CD14-positive monocyte (primary cell): ENCODE results near the gene ABCG1. TPM values are rescaled to one million over a fixed set of nuclear protein-coding genes. Genes with fewer than 3 reads are reported as not detected.

Experiments used
- DNase-seq, 3 donors: peaks; one replicate each; pipeline ENCODE4 v3.0.0-alpha.2; 2011 to 2022
- H2AFZ ChIP-seq: 2 replicates; pipeline ENCODE4 v1.6.0; 2012; ENCODE audit warnings: mild to moderate bottlenecking, low read depth, low read length, inconsistent platforms; ENCODE audit not compliant: insufficient read depth, poor library complexity, severe bottlenecking
- H3K27ac ChIP-seq, 2 donors: 1 replicate in 1 of 2; 2 replicates in 1 of 2; pipeline ENCODE4 v1.5.1; 2012 to 2013; ENCODE audit warnings: low read length in 2 of 2, control low read depth in 1 of 2, inconsistent platforms in 1 of 2, low read depth in 1 of 2, mild to moderate bottlenecking in 1 of 2
- H3K27me3 ChIP-seq, 2 donors: one replicate each; pipeline versions ENCODE4 v1.6.0 to v1.6.1; 2011 to 2013; ENCODE audit warnings: low read length in 2 of 2; ENCODE audit not compliant: control insufficient read depth in 2 of 2, insufficient read depth in 2 of 2
- H3K36me3 ChIP-seq, 2 donors: replicated peaks in 1 of 2; 1 replicate in 1 of 2; 2 replicates in 1 of 2; pipeline versions ENCODE4 v1.5.1 to v1.6.1; 2012 to 2013; ENCODE audit warnings: low read length in 2 of 2, control low read depth in 1 of 2, inconsistent platforms in 1 of 2, mild to moderate bottlenecking in 1 of 2; ENCODE audit not compliant: insufficient read depth in 2 of 2, control insufficient read depth in 1 of 2
- H3K4me1 ChIP-seq, 2 donors: 1 replicate in 1 of 2; 2 replicates in 1 of 2; pipeline versions ENCODE4 v1.5.1 to v1.6.1; 2012 to 2013; ENCODE audit warnings: low read length in 2 of 2, control low read depth in 1 of 2, inconsistent platforms in 1 of 2, mild to moderate bottlenecking in 1 of 2, moderate library complexity in 1 of 2; ENCODE audit not compliant: insufficient read depth in 2 of 2, control insufficient read depth in 1 of 2
- H3K4me2 ChIP-seq: replicated peaks from 2 replicates; pipeline ENCODE3; 2012; ENCODE audit warnings: low read length, moderate library complexity, mild to moderate bottlenecking; ENCODE audit not compliant: poor library complexity, severe bottlenecking; ENCODE audit errors: extremely low read depth
- H3K4me3 ChIP-seq, 3 experiments: fragments of 200-600 bp in 1 of 3; sonication (generic) in 1 of 3; replicated peaks in 1 of 3; 1 replicate in 2 of 3; 2 replicates in 1 of 3; pipeline ENCODE4 v1.5.1; 2011 to 2013; ENCODE audit warnings: low read length in 3 of 3, mild to moderate bottlenecking in 3 of 3, control low read depth in 2 of 3, low read depth in 2 of 3, inconsistent platforms in 1 of 3, moderate library complexity in 1 of 3
- H3K79me2 ChIP-seq: 2 replicates; pipeline ENCODE4 v1.6.0; 2012; ENCODE audit warnings: mild to moderate bottlenecking, control low read depth, inconsistent platforms, low read length, moderate library complexity; ENCODE audit not compliant: insufficient read depth
- H3K9ac ChIP-seq: 2 replicates; pipeline ENCODE4 v1.6.0; 2017; ENCODE audit warnings: low read length, mild to moderate bottlenecking; ENCODE audit not compliant: insufficient read depth, poor library complexity, severe bottlenecking
- H3K9me3 ChIP-seq, 2 donors: replicated peaks in 1 of 2; 1 replicate in 1 of 2; 2 replicates in 1 of 2; pipeline versions ENCODE4 v1.5.1 to v1.6.1; 2012 to 2013; ENCODE audit warnings: low read length in 2 of 2, control low read depth in 1 of 2; ENCODE audit not compliant: control insufficient read depth in 1 of 2, insufficient read depth in 1 of 2
- H4K20me1 ChIP-seq: 2 replicates; pipeline ENCODE4 v1.6.0; 2012; ENCODE audit warnings: mild to moderate bottlenecking, low read length, control low read depth, moderate library complexity; ENCODE audit not compliant: insufficient read depth
- H3K27ac Mint-ChIP-seq, 7 donors: one replicate each; pipeline ENCODE4 v1.8.0; 2020; ENCODE audit warnings: mild to moderate bottlenecking in 7 of 7, mixed read lengths in 7 of 7, moderate library complexity in 6 of 7, inconsistent platforms in 2 of 7
- H3K27me3 Mint-ChIP-seq, 3 donors: one replicate each; pipeline ENCODE4 v1.8.0; 2021 to 2022; ENCODE audit warnings: low read depth in 3 of 3, mild to moderate bottlenecking in 3 of 3, mixed read lengths in 3 of 3, moderate library complexity in 3 of 3, inconsistent platforms in 1 of 3
- H3K36me3 Mint-ChIP-seq, 2 donors: one replicate each; pipeline ENCODE4 v1.8.0; 2020; ENCODE audit warnings: mixed read lengths in 2 of 2, inconsistent platforms in 1 of 2, mild to moderate bottlenecking in 1 of 2
- H3K4me1 Mint-ChIP-seq: one replicate; pipeline ENCODE4 v1.8.0; 2020; ENCODE audit warnings: mild to moderate bottlenecking, mixed read lengths
- H3K4me3 Mint-ChIP-seq, 2 donors: one replicate each; pipeline ENCODE4 v1.8.0; 2020; ENCODE audit warnings: mild to moderate bottlenecking in 2 of 2, mixed read lengths in 2 of 2, moderate library complexity in 1 of 2
- H3K9me3 Mint-ChIP-seq, 7 donors: one replicate each; pipeline ENCODE4 v1.8.0; 2020 to 2022; ENCODE audit warnings: mixed read lengths in 7 of 7, mild to moderate bottlenecking in 6 of 7, moderate library complexity in 6 of 7, inconsistent platforms in 2 of 7
- WGBS: methylation state at CpG from one replicate; pipeline ENCODE4 v1.1.5; 2013; ENCODE audit warnings: missing lambda C conversion rate; ENCODE audit not compliant: insufficient coverage; 5-methylcytosine and 5-hydroxymethylcytosine counted together
- intact Hi-C, 2 donors: fragments of 100-400 bp; cut with micrococcal nuclease; formaldehyde crosslinking; loops; one replicate each; pipeline versions ENCODE4 v1.15.0 to v1.15.1; 2023
- polyA plus RNA-seq, 3 donors: library from polyadenylated mRNA; depleted of rRNA in 1 of 3; unstranded in 2 of 3; stranded (reverse) in 1 of 3; fragments of 300-500 nt in 2 of 3; fragments of >200 nt in 1 of 3; fragmentation: Illumina TruSeq in 2 of 3; gene quantifications; 1 replicate in 2 of 3; 2 replicates in 1 of 3; pipeline ENCODE4 v1.2.3, GENCODE V29; 2012 to 2021
- small RNA-seq: library from RNA; depleted of rRNA; stranded (forward); fragments of <200 nt; gene quantifications from one replicate; pipeline ENCODE3, GENCODE V24; 2012; ENCODE audit warnings: low read depth; ENCODE audit not compliant: insufficient read length
- TF ChIP-seq, protein P1 (sequence below): fragments of 200-600 bp; IDR thresholded peaks from one replicate; pipeline ENCODE4 v1.8.0; 2022; ENCODE audit warnings: antibody characterized with exemption, mild to moderate bottlenecking

ABCG1 gene
- polyA plus RNA-seq, 3 donors, result 3.0 to 5.2 (median 3.5) TPM

DNA sequence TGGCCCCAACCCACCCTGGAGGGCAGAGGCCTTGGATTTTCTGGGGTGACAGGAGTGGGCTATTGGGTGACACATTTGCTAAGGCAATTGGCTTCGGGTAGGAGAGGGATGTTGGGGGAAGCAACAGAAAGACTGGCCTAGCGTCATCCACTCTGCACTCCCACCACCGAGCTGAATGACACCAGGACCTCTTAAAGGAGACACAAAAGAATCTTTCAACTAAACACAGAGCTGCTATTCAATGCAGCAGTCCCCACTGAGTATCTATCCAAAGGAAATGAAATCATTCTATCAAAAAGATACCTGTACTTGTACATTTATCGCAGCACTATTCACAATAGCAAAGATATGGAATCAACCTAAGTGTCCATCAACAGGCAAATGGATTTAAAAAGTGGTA, 125.7 kb downstream of the ABCG1 start:
- H3K27me3 Mint-ChIP-seq, result peaks cover 0 to 5% (median 1%) of the 10 kb centered on the region in 3 donors
- Histone ChIP-seq H3K36me3 (no peaks in the 10 kb centered on the region), H4K20me1 (no peaks in the 10 kb centered on the region), H3K9me3 (no peaks in the 10 kb centered on the region), H3K4me1 (no peaks in the 10 kb centered on the region), H2AFZ (no peak overlapping the region), H3K9ac (no peak overlapping the region), H3K4me2 (no peak overlapping the region), H3K27me3 (no peaks in the 10 kb centered on the region), H3K4me3 (no peak overlapping the region), H3K79me2 (no peaks in the 10 kb centered on the region), H3K27ac (no peak overlapping the region)
- no peak for DNase-seq
- intact Hi-C loops, result no loop called here
- H3K4me3 Mint-ChIP-seq, result no peak overlapping the region
- WGBS, result 57% methylated on average over 2 of the region's 4 CpGs
- no peaks in the 10 kb centered on the region for H3K9me3 Mint-ChIP-seq
- TF ChIP-seq, protein P1, sequence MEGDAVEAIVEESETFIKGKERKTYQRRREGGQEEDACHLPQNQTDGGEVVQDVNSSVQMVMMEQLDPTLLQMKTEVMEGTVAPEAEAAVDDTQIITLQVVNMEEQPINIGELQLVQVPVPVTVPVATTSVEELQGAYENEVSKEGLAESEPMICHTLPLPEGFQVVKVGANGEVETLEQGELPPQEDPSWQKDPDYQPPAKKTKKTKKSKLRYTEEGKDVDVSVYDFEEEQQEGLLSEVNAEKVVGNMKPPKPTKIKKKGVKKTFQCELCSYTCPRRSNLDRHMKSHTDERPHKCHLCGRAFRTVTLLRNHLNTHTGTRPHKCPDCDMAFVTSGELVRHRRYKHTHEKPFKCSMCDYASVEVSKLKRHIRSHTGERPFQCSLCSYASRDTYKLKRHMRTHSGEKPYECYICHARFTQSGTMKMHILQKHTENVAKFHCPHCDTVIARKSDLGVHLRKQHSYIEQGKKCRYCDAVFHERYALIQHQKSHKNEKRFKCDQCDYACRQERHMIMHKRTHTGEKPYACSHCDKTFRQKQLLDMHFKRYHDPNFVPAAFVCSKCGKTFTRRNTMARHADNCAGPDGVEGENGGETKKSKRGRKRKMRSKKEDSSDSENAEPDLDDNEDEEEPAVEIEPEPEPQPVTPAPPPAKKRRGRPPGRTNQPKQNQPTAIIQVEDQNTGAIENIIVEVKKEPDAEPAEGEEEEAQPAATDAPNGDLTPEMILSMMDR, result no peak
- H3K36me3 Mint-ChIP-seq, result no peaks in the 10 kb centered on the region
- H3K4me1 Mint-ChIP-seq, result no peaks in the 10 kb centered on the region
- peak overlapping the region in 1 of 7 donors; percentile 63 for H3K27ac Mint-ChIP-seq

DNA sequence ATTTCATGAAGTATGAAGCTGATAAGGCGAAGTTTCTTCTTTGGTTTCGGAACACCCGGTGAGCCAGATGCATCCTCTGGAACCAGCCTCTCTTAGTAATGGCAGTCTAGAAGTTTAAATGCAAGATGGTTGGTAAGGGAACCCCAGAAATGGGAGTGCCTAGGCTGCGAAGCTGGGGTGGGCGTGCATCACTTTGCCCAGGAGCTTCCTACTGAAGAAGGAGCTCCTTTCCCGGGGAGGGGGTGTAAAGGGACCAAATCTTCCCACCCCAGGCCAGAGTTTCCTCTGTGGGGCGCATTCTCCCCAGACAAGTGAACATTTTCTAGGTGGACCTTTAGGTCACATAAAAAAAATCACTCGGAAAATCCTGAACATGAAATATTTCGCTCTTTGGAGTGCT, 127.5 kb downstream of the ABCG1 start:
- intact Hi-C loops, result no loop called here
- H3K4me1 Mint-ChIP-seq, result no peaks in the 10 kb centered on the region
- TF ChIP-seq, protein P1, result no peak
- H3K9me3 Mint-ChIP-seq, result no peaks in the 10 kb centered on the region
- WGBS, result 100% methylated on average over 6 of the region's 9 CpGs
- peaks cover 0 to 7% (median 0%) of the 10 kb centered on the region in 3 donors for H3K27me3 Mint-ChIP-seq
- H3K79me2 ChIP-seq, result no peaks in the 10 kb centered on the region
- H3K4me2 ChIP-seq, result no peak overlapping the region
- H3K27ac ChIP-seq, result no peak overlapping the region
- no peaks in the 10 kb centered on the region for H3K36me3 ChIP-seq
- H3K4me3 ChIP-seq, result no peak overlapping the region
- no peak overlapping the region for H3K4me3 Mint-ChIP-seq
- H3K36me3 Mint-ChIP-seq, result no peaks in the 10 kb centered on the region
- H3K27ac Mint-ChIP-seq, result no peak overlapping the region
- DNase-seq, result no peak
- H3K9ac ChIP-seq, result no peak overlapping the region
- no peak overlapping the region for H2AFZ ChIP-seq
- H4K20me1 ChIP-seq, result no peaks in the 10 kb centered on the region
- no peaks in the 10 kb centered on the region for H3K27me3 ChIP-seq
- no peaks in the 10 kb centered on the region for H3K4me1 ChIP-seq
- H3K9me3 ChIP-seq, result no peaks in the 10 kb centered on the region

Small RNAs within 50 kb of the gene (small RNA-seq; reads per million reads assigned to genes)
- gene RNA5SP492, result not detected

Other genes with a start within 250 kb of the ABCG1 start
- gene ZBTB21, start 208.8 kb upstream of the ABCG1 start, polyA plus RNA-seq, result 1 to 10 TPM; 4.7 to 7.2 (median 6.3) TPM
- gene UMODL1, start 147.8 kb upstream of the ABCG1 start, polyA plus RNA-seq, result not detected
- gene TFF3, start 96.3 kb downstream of the ABCG1 start, polyA plus RNA-seq, result under 1 TPM in 1 of 3 donors, not detected in 2; 0.07 TPM
- gene TFF2, start 131.9 kb downstream of the ABCG1 start, polyA plus RNA-seq, result not detected
- not detected for gene TFF1, start 147.4 kb downstream of the ABCG1 start, polyA plus RNA-seq
- under 1 TPM in 1 of 3 donors, not detected in 2; 0.30 TPM for gene TMPRSS3, start 176.9 kb downstream of the ABCG1 start, polyA plus RNA-seq
- not detected for gene UBASH3A, start 184.8 kb downstream of the ABCG1 start, polyA plus RNA-seq